Large intestine (tissue), 12 donors: Measurements from ENCODE around the gene BCAS2. TPM values are rescaled to one million over a fixed set of nuclear protein-coding genes. Genes with fewer than 3 reads are reported as not detected.
A peak's percentile ranks its signal among the peaks of the same experiment; 100 is the strongest.

ENCODE experiments used
- DNase-seq, 2 donors: peaks; one replicate each; pipeline versions ENCODE4 v3.0.0 to v3.0.0-alpha.2; 2013
- H3K27ac ChIP-seq: one replicate; pipeline ENCODE4 v1.5.1; 2013; ENCODE audit warnings: low read length
- H3K27me3 ChIP-seq: 2 replicates; pipeline ENCODE4 v1.6.1; 2013; ENCODE audit warnings: low read length; ENCODE audit not compliant: control insufficient read depth, insufficient read depth
- H3K36me3 ChIP-seq: 2 replicates; pipeline ENCODE4 v1.6.1; 2013; ENCODE audit warnings: low read length; ENCODE audit not compliant: control insufficient read depth, insufficient read depth
- H3K4me1 ChIP-seq: one replicate; pipeline ENCODE4 v1.6.1; 2013; ENCODE audit warnings: low read length; ENCODE audit not compliant: control insufficient read depth, insufficient read depth
- H3K4me3 ChIP-seq: one replicate; pipeline ENCODE4 v1.5.1; 2013; ENCODE audit warnings: low read length
- H3K9me3 ChIP-seq: one replicate; pipeline ENCODE4 v1.6.1; 2013; ENCODE audit warnings: mild to moderate bottlenecking, low read depth, low read length, moderate library complexity; ENCODE audit not compliant: control insufficient read depth
- WGBS: methylation state at CpG from one replicate; pipeline ENCODE4 v1.1.5; 2013; ENCODE audit warnings: low lambda C conversion rate; ENCODE audit not compliant: insufficient coverage; 5-methylcytosine and 5-hydroxymethylcytosine counted together
- long read RNA-seq, 11 donors: transcript quantifications; one replicate each; lab custom pipeline, GENCODE V29; 2026
- polyA plus RNA-seq: library from polyadenylated mRNA; unstranded; fragments of 120-200 nt; gene quantifications from one replicate; pipeline ENCODE4 v1.2.1, GENCODE V29; 2013

The BCAS2 gene
- 38.5 TPM for polyA plus RNA-seq
- long read RNA-seq, donor 1, transcript BCAS2-201 (7 exons, 1,299 nt): major isoform, 14 of 14 reads
- long read RNA-seq, donor 1, partial matches to known transcripts: 0 of 14 reads
- long read RNA-seq, donor 1, other reads (novel, unspliced or antisense): 0 of 14 reads
- long read RNA-seq, donor 2, transcript BCAS2-201 (7 exons, 1,299 nt): major isoform, 22 of 22 reads
- long read RNA-seq, donor 2, partial matches to known transcripts: 0 of 22 reads
- long read RNA-seq, donor 2, other reads (novel, unspliced or antisense): 0 of 22 reads
- long read RNA-seq, donor 3: 0 reads
- long read RNA-seq, donor 4, partial matches to known transcripts: 0 of 3 reads
- long read RNA-seq, donor 4, other reads (novel, unspliced or antisense): 0 of 3 reads
- long read RNA-seq, donor 5, transcript BCAS2-201 (7 exons, 1,299 nt): major isoform, 11 of 11 reads
- long read RNA-seq, donor 5, partial matches to known transcripts: 0 of 11 reads
- long read RNA-seq, donor 5, other reads (novel, unspliced or antisense): 0 of 11 reads
- long read RNA-seq, donor 6, transcript BCAS2-201 (7 exons, 1,299 nt): major isoform, 17 of 17 reads
- long read RNA-seq, donor 6, partial matches to known transcripts: 0 of 17 reads
- long read RNA-seq, donor 6, other reads (novel, unspliced or antisense): 0 of 17 reads
- long read RNA-seq, donor 7, partial matches to known transcripts: 0 of 6 reads
- long read RNA-seq, donor 7, other reads (novel, unspliced or antisense): 0 of 6 reads
- long read RNA-seq, donor 8, transcript BCAS2-201 (7 exons, 1,299 nt): major isoform, 18 of 19 reads
- long read RNA-seq, donor 8, partial matches to known transcripts: 0 of 19 reads
- long read RNA-seq, donor 8, other reads (novel, unspliced or antisense): 0 of 19 reads
- long read RNA-seq, donor 9, transcript BCAS2-201 (7 exons, 1,299 nt): major isoform, 18 of 19 reads
- long read RNA-seq, donor 9, partial matches to known transcripts: 0 of 19 reads
- long read RNA-seq, donor 9, other reads (novel, unspliced or antisense): 0 of 19 reads
- long read RNA-seq, donor 10, transcript BCAS2-201 (7 exons, 1,299 nt): major isoform, 10 of 11 reads
- long read RNA-seq, donor 10, partial matches to known transcripts: 0 of 11 reads
- long read RNA-seq, donor 10, other reads (novel, unspliced or antisense): 0 of 11 reads
- long read RNA-seq, donor 11, transcript BCAS2-201 (7 exons, 1,299 nt): major isoform, 19 of 21 reads
- long read RNA-seq, donor 11, partial matches to known transcripts: 0 of 21 reads
- long read RNA-seq, donor 11, other reads (novel, unspliced or antisense): 0 of 21 reads

- 17% methylated on average over 1 of the region's 40 CpGs for WGBS
- H3K9me3 ChIP-seq: no peaks in the 10 kb centered on the region
Measured at GRCh38 chr1:114581335-114582287, at the start of gene BCAS2. Gene BCAS2 (minus strand): TSS chr1:114581615. CDS start chr1:114581591, 24 bp downstream.

GRCh38 chr1:114627107-114627506 is 45.7 kb upstream of the BCAS2 start:
- H3K36me3 ChIP-seq: no peaks in the 10 kb centered on the region
- H3K27ac ChIP-seq: no peak overlapping the region
- H3K4me3 ChIP-seq: no peak overlapping the region
- no peaks in the 10 kb centered on the region for H3K4me1 ChIP-seq
- WGBS: no CpG with 5 or more reads among the region's 2 CpGs
- peaks cover 6% of the 10 kb centered on the region for H3K9me3 ChIP-seq
- no peak for DNase-seq
- H3K27me3 ChIP-seq: no peaks in the 10 kb centered on the region

More at GRCh38 chr1:114581335-114582287, at the start of gene BCAS2:
- DNase-seq: peak; percentile 98 to 99
- no peaks in the 10 kb centered on the region for H3K27me3 ChIP-seq
- peak within 1 kb of the TSS; percentile 64 for H3K27ac ChIP-seq
- H3K4me1 ChIP-seq: peaks cover 5% of the 10 kb centered on the region
- H3K36me3 ChIP-seq: peaks cover 20% of the 10 kb centered on the region
- H3K4me3 ChIP-seq: peak within 1 kb of the TSS; percentile 55

GRCh38 chr1:114623364-114623763 is 41.9 kb upstream of the BCAS2 start:
- Histone ChIP-seq H3K27me3 (no peaks in the 10 kb centered on the region), H3K27ac (no peak overlapping the region), H3K9me3 (no peaks in the 10 kb centered on the region), H3K4me1 (no peaks in the 10 kb centered on the region), H3K36me3 (no peaks in the 10 kb centered on the region), H3K4me3 (no peak overlapping the region)
- WGBS: 100% methylated on average over 1 of the region's 5 CpGs
- no peak for DNase-seq

- Histone ChIP-seq H3K4me1 (no peaks in the 10 kb centered on the region), H3K27ac (no peak overlapping the region), H3K36me3 (no peaks in the 10 kb centered on the region), H3K9me3 (no peaks in the 10 kb centered on the region), H3K4me3 (no peak overlapping the region), H3K27me3 (no peaks in the 10 kb centered on the region)
- no peak for DNase-seq
- WGBS: no CpG with 5 or more reads among the region's 2 CpGs
Measured at GRCh38 chr1:114620419-114620818, 39.0 kb upstream of the BCAS2 start.

- no peak overlapping the region for H3K4me3 ChIP-seq
- no peaks in the 10 kb centered on the region for H3K27me3 ChIP-seq
- DNase-seq: no peak
- H3K4me1 ChIP-seq: no peaks in the 10 kb centered on the region
- H3K36me3 ChIP-seq: no peaks in the 10 kb centered on the region
- H3K27ac ChIP-seq: no peak overlapping the region
- no peaks in the 10 kb centered on the region for H3K9me3 ChIP-seq
Measured at GRCh38 chr1:114618606-114619005, 37.2 kb upstream of the BCAS2 start.

GRCh38 chr1:114610546-114611245 is 29.3 kb upstream of the BCAS2 start:
- Histone ChIP-seq H3K9me3 (no peaks in the 10 kb centered on the region), H3K36me3 (no peaks in the 10 kb centered on the region), H3K27ac (no peak overlapping the region), H3K4me1 (no peaks in the 10 kb centered on the region), H3K27me3 (no peaks in the 10 kb centered on the region), H3K4me3 (no peak overlapping the region)
- DNase-seq: no peak
- no CpG with 5 or more reads among the region's 9 CpGs for WGBS

- Histone ChIP-seq H3K9me3 (no peaks in the 10 kb centered on the region), H3K36me3 (no peaks in the 10 kb centered on the region), H3K27me3 (no peaks in the 10 kb centered on the region), H3K4me1 (no peaks in the 10 kb centered on the region), H3K4me3 (no peak overlapping the region), H3K27ac (no peak overlapping the region)
- WGBS: 100% methylated on average over 1 of the region's 2 CpGs
- no peak for DNase-seq
Measured at GRCh38 chr1:114609826-114610225, 28.4 kb upstream of the BCAS2 start.

GRCh38 chr1:114609026-114609425 is 27.6 kb upstream of the BCAS2 start:
- H3K27me3 ChIP-seq: no peaks in the 10 kb centered on the region
- H3K4me3 ChIP-seq: no peak overlapping the region
- WGBS: 100% methylated on average over 2 of the region's 3 CpGs
- no peaks in the 10 kb centered on the region for H3K9me3 ChIP-seq
- no peaks in the 10 kb centered on the region for H3K4me1 ChIP-seq
- DNase-seq: no peak
- no peak overlapping the region for H3K27ac ChIP-seq
- H3K36me3 ChIP-seq: no peaks in the 10 kb centered on the region

GRCh38 chr1:114607223-114607622 is 25.8 kb upstream of the BCAS2 start:
- H3K36me3 ChIP-seq: no peaks in the 10 kb centered on the region
- no peak overlapping the region for H3K27ac ChIP-seq
- H3K27me3 ChIP-seq: no peaks in the 10 kb centered on the region
- H3K4me1 ChIP-seq: no peaks in the 10 kb centered on the region
- H3K4me3 ChIP-seq: no peak overlapping the region
- H3K9me3 ChIP-seq: no peaks in the 10 kb centered on the region
- DNase-seq: no peak
- no CpG with 5 or more reads among the region's 1 CpG for WGBS
